KMS-11 (cell line): ENCODE measurements around the gene MCAM.

Source experiments
- H2AFZ ChIP-seq: fragments of 200-600 bp; sonication (generic); 2 replicates; pipeline ENCODE4 v1.6.1; 2016; ENCODE audit warnings: antibody characterized with exemption, mixed run types, low read depth
- H3K27ac ChIP-seq: fragments of 200-600 bp; sonication (generic); 2 replicates; pipeline ENCODE4 v1.6.1; 2016; ENCODE audit warnings: mild to moderate bottlenecking, mixed run types
- H3K27me3 ChIP-seq: fragments of 200-600 bp; sonication (generic); 2 replicates; pipeline ENCODE4 v1.6.1; 2017; ENCODE audit warnings: mild to moderate bottlenecking, low read depth, mixed run types, moderate library complexity; ENCODE audit not compliant: insufficient read depth
- H3K36me3 ChIP-seq: fragments of 200-600 bp; sonication (generic); 2 replicates; pipeline ENCODE4 v1.6.1; 2017; ENCODE audit warnings: mild to moderate bottlenecking, mixed run types; ENCODE audit not compliant: insufficient read depth
- H3K4me1 ChIP-seq: fragments of 200-600 bp; sonication (generic); 2 replicates; pipeline ENCODE4 v1.6.1; 2016; ENCODE audit warnings: mild to moderate bottlenecking, low read depth, mixed run types; ENCODE audit not compliant: poor library complexity, severe bottlenecking
- H3K4me2 ChIP-seq: fragments of 200-600 bp; sonication (generic); 2 replicates; pipeline ENCODE4 v1.7.0; 2016; ENCODE audit warnings: mild to moderate bottlenecking, mixed run types
- H3K4me3 ChIP-seq: fragments of 200-600 bp; sonication (generic); IDR thresholded peaks from 2 replicates; pipeline ENCODE4 v1.6.1; 2017; ENCODE audit warnings: low read depth, low read length, mixed read lengths; ENCODE audit not compliant: insufficient read depth
- H3K79me2 ChIP-seq: fragments of 200-600 bp; sonication (generic); 2 replicates; pipeline ENCODE4 v1.6.1; 2016; ENCODE audit warnings: low read depth, mixed run types; ENCODE audit not compliant: insufficient read depth
- H3K9ac ChIP-seq: fragments of 200-600 bp; sonication (generic); 2 replicates; pipeline ENCODE4 v1.6.1; 2016; ENCODE audit warnings: mild to moderate bottlenecking, mixed run types
- H4K20me1 ChIP-seq: fragments of 200-600 bp; sonication (generic); 2 replicates; pipeline ENCODE4 v1.6.1; 2016; ENCODE audit warnings: mild to moderate bottlenecking, mixed run types; ENCODE audit not compliant: insufficient read depth
- CTCF ChIP-seq: fragments of 200-600 bp; sonication (generic); conservative IDR thresholded peaks from 2 replicates; pipeline ENCODE4 v1.6.1; 2017; ENCODE audit warnings: low read depth, mild to moderate bottlenecking, antibody characterized with exemption, low read length, moderate library complexity, mixed read lengths

The MCAM gene

GRCh38 chr11:119309411-119309810 is 7.5 kb downstream of the MCAM start:
- Histone ChIP-seq H3K79me2 (no peaks in the 10 kb centered on the region), H3K4me3 (no peak overlapping the region), H3K27me3 (no peaks in the 10 kb centered on the region), H3K4me2 (no peak overlapping the region), H3K36me3 (no peaks in the 10 kb centered on the region), H2AFZ (no peak overlapping the region), H3K4me1 (no peaks in the 10 kb centered on the region), H3K9ac (no peak overlapping the region), H4K20me1 (no peaks in the 10 kb centered on the region), H3K27ac (no peak overlapping the region)
- no peak for TF ChIP-seq CTCF

DNA sequence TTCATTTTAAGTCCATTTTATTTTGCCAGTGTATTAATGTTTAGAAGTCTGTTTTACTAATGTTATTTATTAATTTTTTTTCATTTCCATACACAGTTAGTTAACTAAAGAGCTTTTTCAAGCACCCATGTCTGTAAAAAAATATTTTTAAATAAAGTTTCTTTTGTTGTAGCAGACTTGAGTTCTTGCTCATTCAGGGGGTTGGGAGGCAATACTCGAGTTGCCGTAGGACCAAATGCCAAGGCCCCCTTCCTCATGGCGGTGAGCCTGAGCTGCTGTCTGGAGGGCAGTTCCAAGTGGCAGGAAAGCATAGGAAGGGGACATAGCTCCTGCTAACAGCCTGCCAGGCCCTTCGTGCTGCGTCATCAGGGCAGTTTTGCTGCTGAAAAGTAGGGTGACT is 9.0 kb downstream of the MCAM start:
- H3K79me2 ChIP-seq = no peaks in the 10 kb centered on the region
- H3K9ac ChIP-seq = no peak overlapping the region
- H3K27ac ChIP-seq = no peak overlapping the region
- no peaks in the 10 kb centered on the region for H3K4me1 ChIP-seq
- H4K20me1 ChIP-seq = no peaks in the 10 kb centered on the region
- no peak overlapping the region for H2AFZ ChIP-seq
- H3K4me3 ChIP-seq = no peak overlapping the region
- no peaks in the 10 kb centered on the region for H3K36me3 ChIP-seq
- H3K4me2 ChIP-seq = no peak overlapping the region
- TF ChIP-seq CTCF = no peak
- no peaks in the 10 kb centered on the region for H3K27me3 ChIP-seq

- Histone ChIP-seq H3K27ac (no peak overlapping the region), H3K4me2 (no peak overlapping the region), H3K79me2 (no peaks in the 10 kb centered on the region), H3K27me3 (no peaks in the 10 kb centered on the region), H3K4me3 (no peak overlapping the region), H3K9ac (no peak overlapping the region), H4K20me1 (no peaks in the 10 kb centered on the region), H3K36me3 (no peaks in the 10 kb centered on the region), H2AFZ (no peak overlapping the region), H3K4me1 (no peaks in the 10 kb centered on the region)
- no peak for TF ChIP-seq CTCF
These were observed 9.7 kb downstream of the MCAM start for GRCh38 chr11:119307219-119307618.

GRCh38 chr11:119306373-119306890 is 10.5 kb downstream of the MCAM start:
- no peaks in the 10 kb centered on the region for H3K36me3 ChIP-seq
- no peaks in the 10 kb centered on the region for H3K27me3 ChIP-seq
- H3K4me1 ChIP-seq = no peaks in the 10 kb centered on the region
- no peak overlapping the region for H2AFZ ChIP-seq
- no peak overlapping the region for H3K4me3 ChIP-seq
- H3K27ac ChIP-seq = no peak overlapping the region
- H3K4me2 ChIP-seq = no peak overlapping the region
- no peaks in the 10 kb centered on the region for H3K79me2 ChIP-seq
- no peak overlapping the region for H3K9ac ChIP-seq
- H4K20me1 ChIP-seq = no peaks in the 10 kb centered on the region
- TF ChIP-seq CTCF = no peak
